ENCODE results near the gene SIRT4. TPM values are rescaled to one million over a fixed set of nuclear protein-coding genes. Genes with fewer than 3 reads are reported as not detected.

The SIRT4 gene
- total RNA-seq, 1 experiment from 2014 or later = 2.1 TPM

DNA sequence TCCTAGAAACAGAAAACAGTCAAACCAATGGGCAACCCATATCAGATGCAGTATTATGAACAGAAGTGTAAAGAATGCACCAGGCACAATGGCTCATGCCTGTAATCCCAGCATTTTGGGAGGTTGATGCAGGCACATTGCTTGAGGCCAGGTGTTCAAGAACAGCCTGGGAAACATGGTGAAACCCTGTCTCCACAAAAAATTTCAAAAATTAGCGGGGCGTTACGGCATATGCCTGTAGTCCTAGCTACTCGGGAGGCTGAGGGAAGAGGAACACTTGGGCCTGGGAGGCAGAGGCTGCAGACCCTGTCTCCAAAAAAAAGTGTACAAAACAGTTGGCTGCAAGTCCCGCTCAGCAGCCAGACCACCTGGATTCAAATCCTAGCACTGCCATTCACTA, 41.5 kb upstream of the SIRT4 start:
- Histone ChIP-seq H3K9ac (ENCODE audit: extremely low read depth, insufficient read length, low read length) (no peak overlapping the region), H3K4me2 (ENCODE audit: insufficient read depth, insufficient read length, low read length) (no peak overlapping the region), H3K27ac (ENCODE audit: insufficient read length, low read depth, low read length) (no peak overlapping the region), H3K27me3 (ENCODE audit: insufficient read depth, low read length) (no peaks in the 10 kb centered on the region), H3K23me2 (ENCODE audit: insufficient read length, low read depth, low read length, poor library complexity, severe bottlenecking) (peaks cover 8% of the 10 kb centered on the region), H2BK20ac (ENCODE audit: low read depth, low read length, poor library complexity, severe bottlenecking) (no peak overlapping the region), H3K79me2 (ENCODE audit: insufficient read depth, low read length) (peaks cover 49% of the 10 kb centered on the region; the same call in 1 of the 2 replicates), H2AK5ac (ENCODE audit: insufficient read length, low read length) (no peak overlapping the region), H3K18ac (ENCODE audit: insufficient read length, low read depth, low read length) (no peak overlapping the region), H2BK15ac (ENCODE audit: low read depth, low read length) (no peak overlapping the region), H2BK5ac (ENCODE audit: insufficient read length, low read length) (no peak overlapping the region), H2AFZ (ENCODE audit: low read length) (no peak overlapping the region), H3K79me1 (ENCODE audit: insufficient read depth, low read depth, low read length, poor library complexity, severe bottlenecking) (peaks cover 3% of the 10 kb centered on the region), H3K4me1 (ENCODE audit: insufficient read depth, low read length) (peaks cover 18% of the 10 kb centered on the region), H4K5ac (ENCODE audit: insufficient read length, low read depth, low read length) (no peak overlapping the region), H4K20me1 (ENCODE audit: control insufficient read depth, insufficient read depth, insufficient read length) (no peaks in the 10 kb centered on the region), H4K8ac (replicated peaks; ENCODE audit: insufficient read length, low read depth, low read length) (no peak overlapping the region), H2BK12ac (ENCODE audit: insufficient read length, low read depth, low read length) (no peak overlapping the region), H3K14ac (ENCODE audit: insufficient read depth, low read length) (no peak overlapping the region), H2BK120ac (ENCODE audit: low read depth, low read length, poor library complexity, severe bottlenecking) (no peak overlapping the region), H3T11ph (ENCODE audit: low read length) (no peak overlapping the region), H3K4ac (ENCODE audit: low read depth, low read length) (no peak overlapping the region), H3K9me3 (ENCODE audit: control insufficient read depth, low read depth, low read length) (no peaks in the 10 kb centered on the region), H3K56ac (ENCODE audit: insufficient read length, low read depth, low read length) (no peak overlapping the region), H3K23ac (ENCODE audit: insufficient read length, low read depth, low read length) (no peak overlapping the region), H4K91ac (ENCODE audit: insufficient read length, low read depth, low read length) (no peak overlapping the region)
- Mint-ChIP-seq H3K4me3 (no peak overlapping the region; a peak in 1 of 5 replicates), H3K9me3 (no peaks in the 10 kb centered on the region), H3K27me3 (ENCODE audit: low read depth) (no peaks in the 10 kb centered on the region), H3K27ac (peak overlapping the region in 2 of 3 experiments; percentile 13 to 62; a peak in 1 of 7 replicates), H3K36me3 (ENCODE audit: insufficient read depth in 1 of 3, low read depth in 3 of 3) (peaks cover 0 to 12% (median 5%) of the 10 kb centered on the region in 3 experiments; a peak in 4 of 7 replicates), H3K4me1 (peaks cover 61 to 65% of the 10 kb centered on the region in 2 experiments)
- TF ChIP-seq CTCF (conservative IDR thresholded peaks at IDR 0.05) = no peak
- no CpG with 5 or more reads among the region's 5 CpGs for WGBS (ENCODE audit: extremely low coverage, insufficient read length, low lambda C conversion rate)
- DNase-seq = no peak

All from H9 (cell line).